Lower leg skin (tissue), 3 donors: Measurements from ENCODE around the gene MGARP.

Experiments
- POLR2A ChIP-seq, 2 donors: fragments of 450-650 bp; IDR thresholded peaks; one replicate each; pipeline ENCODE4 v1.6.1; 2016 to 2017; ENCODE audit warnings: antibody characterized with exemption in 2 of 2, mild to moderate bottlenecking in 1 of 2, moderate library complexity in 1 of 2
- TF ChIP-seq, protein P1 (sequence below), 3 donors: fragments of 450-650 bp; IDR thresholded peaks; one replicate each; pipeline ENCODE4 v1.5.1; 2016; ENCODE audit warnings: antibody characterized with exemption in 3 of 3, mild to moderate bottlenecking in 3 of 3, moderate library complexity in 2 of 3

DNA sequence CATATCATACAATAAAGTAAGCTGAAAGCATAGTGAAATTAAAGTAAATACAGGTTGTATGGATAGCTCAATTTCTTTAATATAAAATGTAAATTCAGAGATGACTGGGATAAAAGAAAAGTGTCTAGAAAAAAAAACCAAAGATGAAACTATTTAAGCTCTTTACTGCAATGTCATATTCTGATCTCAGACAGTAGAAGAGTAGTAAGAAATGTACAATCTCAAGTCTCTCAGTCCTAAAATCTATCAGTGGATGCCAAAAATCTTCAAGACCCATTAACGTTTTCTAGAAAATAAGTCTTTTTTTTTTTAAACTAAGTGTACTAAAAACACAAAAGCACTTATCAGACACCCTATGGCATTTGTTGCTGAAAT is 13.8 kb downstream of the MGARP start:
- TF ChIP-seq, protein P1, sequence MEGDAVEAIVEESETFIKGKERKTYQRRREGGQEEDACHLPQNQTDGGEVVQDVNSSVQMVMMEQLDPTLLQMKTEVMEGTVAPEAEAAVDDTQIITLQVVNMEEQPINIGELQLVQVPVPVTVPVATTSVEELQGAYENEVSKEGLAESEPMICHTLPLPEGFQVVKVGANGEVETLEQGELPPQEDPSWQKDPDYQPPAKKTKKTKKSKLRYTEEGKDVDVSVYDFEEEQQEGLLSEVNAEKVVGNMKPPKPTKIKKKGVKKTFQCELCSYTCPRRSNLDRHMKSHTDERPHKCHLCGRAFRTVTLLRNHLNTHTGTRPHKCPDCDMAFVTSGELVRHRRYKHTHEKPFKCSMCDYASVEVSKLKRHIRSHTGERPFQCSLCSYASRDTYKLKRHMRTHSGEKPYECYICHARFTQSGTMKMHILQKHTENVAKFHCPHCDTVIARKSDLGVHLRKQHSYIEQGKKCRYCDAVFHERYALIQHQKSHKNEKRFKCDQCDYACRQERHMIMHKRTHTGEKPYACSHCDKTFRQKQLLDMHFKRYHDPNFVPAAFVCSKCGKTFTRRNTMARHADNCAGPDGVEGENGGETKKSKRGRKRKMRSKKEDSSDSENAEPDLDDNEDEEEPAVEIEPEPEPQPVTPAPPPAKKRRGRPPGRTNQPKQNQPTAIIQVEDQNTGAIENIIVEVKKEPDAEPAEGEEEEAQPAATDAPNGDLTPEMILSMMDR (IDR thresholded peaks at IDR 0.05) = no peak
- no peak for TF ChIP-seq POLR2A (IDR thresholded peaks at IDR 0.05)
